Activated naive CD4-positive, alpha-beta T cell treated with anti-CD3 and anti-CD28 coated beads, Interleukin-2, amount 50 U/mL, for 24 hours (primary cell): ENCODE results near the gene AUTS2.

Experiments
- H3K27ac Mint-ChIP-seq: one replicate; pipeline ENCODE4 v1.8.0; 2021; ENCODE audit warnings: mild to moderate bottlenecking, mixed read lengths
- H3K27me3 Mint-ChIP-seq: one replicate; pipeline ENCODE4 v1.8.0; 2021; ENCODE audit warnings: mixed read lengths
- H3K36me3 Mint-ChIP-seq: one replicate; pipeline ENCODE4 v1.8.0; 2021; ENCODE audit warnings: mixed read lengths
- H3K4me1 Mint-ChIP-seq: one replicate; pipeline ENCODE4 v1.8.0; 2021; ENCODE audit warnings: mixed read lengths
- H3K4me3 Mint-ChIP-seq: one replicate; pipeline ENCODE4 v1.8.0; 2021; ENCODE audit warnings: mild to moderate bottlenecking, mixed read lengths
- H3K9me3 Mint-ChIP-seq: one replicate; pipeline ENCODE4 v1.8.0; 2021; ENCODE audit warnings: mixed read lengths

Gene AUTS2

DNA sequence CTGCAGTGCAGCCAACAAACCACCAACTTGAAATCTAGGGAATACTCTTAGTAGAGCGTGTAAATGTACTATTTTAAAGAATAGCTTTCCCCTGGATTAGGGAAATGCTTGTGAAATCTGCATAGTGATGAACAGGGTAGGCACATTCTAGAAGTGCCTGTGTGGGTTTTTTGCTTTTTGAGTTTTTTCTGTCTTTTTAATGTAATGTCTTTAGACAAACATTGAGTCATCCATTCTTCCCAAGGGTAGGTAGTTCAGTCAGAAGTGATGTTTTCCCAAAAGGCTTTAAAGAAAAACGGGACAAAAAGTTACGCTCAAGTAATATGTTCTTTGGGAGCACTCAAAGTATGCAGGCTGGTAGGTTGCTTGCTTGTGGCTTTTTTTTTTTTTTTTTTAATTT lies 130.0 kb downstream of the AUTS2 start:
- Mint-ChIP-seq H3K27ac (no peak overlapping the region), H3K4me3 (no peak overlapping the region), H3K9me3 (peaks cover 7% of the 10 kb centered on the region), H3K36me3 (no peaks in the 10 kb centered on the region), H3K27me3 (no peaks in the 10 kb centered on the region), H3K4me1 (no peaks in the 10 kb centered on the region)

DNA sequence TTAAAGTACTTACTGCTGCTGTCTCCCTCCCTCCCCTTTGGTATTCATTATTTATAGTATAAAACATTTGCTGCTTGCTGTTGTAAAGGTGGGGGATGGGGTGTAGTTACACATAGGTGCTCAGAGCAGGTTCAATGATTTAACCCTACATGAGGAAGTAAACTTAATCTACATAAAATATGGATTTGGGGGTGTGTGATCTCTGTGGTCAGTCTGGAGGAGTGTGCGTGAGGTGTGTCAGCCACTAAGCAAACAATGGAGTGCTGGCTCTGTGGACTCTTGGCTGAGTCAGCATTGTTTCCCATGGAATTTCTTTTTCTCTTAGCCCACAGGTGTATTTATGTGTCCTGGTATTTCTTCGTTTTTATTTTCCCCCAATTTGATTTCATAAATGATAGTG lies 133.9 kb downstream of the AUTS2 start:
- Mint-ChIP-seq H3K36me3 (no peaks in the 10 kb centered on the region), H3K27me3 (no peaks in the 10 kb centered on the region), H3K9me3 (no peaks in the 10 kb centered on the region), H3K4me3 (no peak overlapping the region), H3K4me1 (no peaks in the 10 kb centered on the region), H3K27ac (no peak overlapping the region)

DNA sequence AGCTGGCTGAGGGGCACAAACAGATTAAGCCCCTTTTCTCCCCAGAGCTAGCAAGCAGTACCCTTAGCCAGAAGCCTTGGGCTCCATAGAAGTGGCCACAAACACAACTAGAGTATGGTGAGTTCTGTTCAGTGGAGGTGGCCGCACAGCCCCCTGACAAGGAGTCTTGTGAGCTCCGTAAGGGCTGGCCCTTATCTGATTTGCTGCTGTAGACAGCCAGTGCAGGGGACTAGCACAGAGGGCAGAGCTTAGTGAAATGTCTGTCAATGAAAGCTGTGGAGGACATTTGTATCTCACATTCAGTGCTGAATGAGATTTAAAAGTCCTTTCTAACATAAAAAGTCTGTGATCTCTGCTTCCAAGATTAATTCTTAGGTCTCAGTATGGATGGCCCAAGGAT lies 137.3 kb downstream of the AUTS2 start:
- no peaks in the 10 kb centered on the region for H3K27me3 Mint-ChIP-seq
- no peaks in the 10 kb centered on the region for H3K36me3 Mint-ChIP-seq
- H3K4me1 Mint-ChIP-seq = no peaks in the 10 kb centered on the region
- H3K4me3 Mint-ChIP-seq = no peak overlapping the region
- H3K27ac Mint-ChIP-seq = no peak overlapping the region
- H3K9me3 Mint-ChIP-seq = no peaks in the 10 kb centered on the region

- no peaks in the 10 kb centered on the region for H3K9me3 Mint-ChIP-seq
- no peak overlapping the region for H3K27ac Mint-ChIP-seq
- no peak overlapping the region for H3K4me3 Mint-ChIP-seq
- H3K4me1 Mint-ChIP-seq = no peaks in the 10 kb centered on the region
- no peaks in the 10 kb centered on the region for H3K27me3 Mint-ChIP-seq
- H3K36me3 Mint-ChIP-seq = no peaks in the 10 kb centered on the region
Measured at GRCh38 chr7:69736126-69736810, 138.0 kb downstream of the AUTS2 start.

DNA sequence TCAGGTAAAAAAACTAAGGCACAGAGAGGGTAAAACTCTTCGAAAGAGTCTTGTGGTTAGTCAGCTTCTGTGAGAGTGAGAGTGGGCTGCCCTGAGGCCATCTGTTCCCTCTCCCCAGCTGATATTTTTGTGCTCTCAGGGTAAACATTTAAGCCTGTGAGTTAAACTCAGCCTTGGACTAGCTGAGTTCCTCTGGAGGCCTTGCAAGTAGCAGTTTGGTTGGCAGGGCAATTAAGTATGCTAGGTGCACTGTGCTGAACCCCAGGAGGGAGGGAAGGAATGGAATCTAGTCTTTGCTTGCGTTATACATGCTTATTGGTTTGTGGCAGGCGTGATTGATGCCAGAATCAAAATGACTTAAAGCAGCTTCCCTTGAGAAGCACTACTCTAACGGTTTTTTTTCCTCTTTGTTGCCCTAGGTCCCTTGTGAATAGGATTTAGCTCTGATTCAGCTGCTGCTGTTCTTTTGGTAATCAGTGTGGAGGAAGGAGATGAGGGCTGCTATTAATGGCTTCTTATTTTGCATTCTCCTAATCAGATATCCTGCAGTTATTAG lies 140.2 kb downstream of the AUTS2 start:
- H3K4me1 Mint-ChIP-seq = no peaks in the 10 kb centered on the region
- no peak overlapping the region for H3K4me3 Mint-ChIP-seq
- H3K27ac Mint-ChIP-seq = no peak overlapping the region
- H3K27me3 Mint-ChIP-seq = no peaks in the 10 kb centered on the region
- no peaks in the 10 kb centered on the region for H3K36me3 Mint-ChIP-seq
- H3K9me3 Mint-ChIP-seq = no peaks in the 10 kb centered on the region

DNA sequence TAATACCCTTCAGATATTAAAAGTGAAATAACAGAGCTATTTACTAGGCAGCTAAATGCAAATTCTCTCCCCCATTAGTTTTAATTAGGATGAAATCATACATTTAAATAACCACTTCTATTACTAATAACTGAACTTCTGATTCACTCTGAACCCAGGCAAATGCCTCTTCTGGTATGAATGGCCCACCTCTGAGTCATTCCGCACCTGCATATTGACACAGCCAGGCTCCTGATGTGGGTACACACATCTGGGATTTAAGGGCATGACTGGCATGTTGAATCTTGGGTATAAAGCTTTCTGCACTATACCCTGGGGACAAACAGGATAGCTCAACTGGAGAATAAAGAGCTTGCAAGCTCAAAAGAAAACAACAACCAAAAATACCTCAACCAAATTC lies 140.9 kb downstream of the AUTS2 start:
- H3K27me3 Mint-ChIP-seq = no peaks in the 10 kb centered on the region

GRCh38 chr7:69739931-69740431 lies 141.7 kb downstream of the AUTS2 start:
- H3K4me3 Mint-ChIP-seq = no peak overlapping the region
- H3K9me3 Mint-ChIP-seq = no peaks in the 10 kb centered on the region
- H3K27me3 Mint-ChIP-seq = no peaks in the 10 kb centered on the region
- no peak overlapping the region for H3K27ac Mint-ChIP-seq
- H3K4me1 Mint-ChIP-seq = no peaks in the 10 kb centered on the region
- no peaks in the 10 kb centered on the region for H3K36me3 Mint-ChIP-seq

More for the DNA sequence above, 140.9 kb downstream of the AUTS2 start:
- Mint-ChIP-seq H3K36me3 (no peaks in the 10 kb centered on the region), H3K9me3 (no peaks in the 10 kb centered on the region), H3K4me3 (no peak overlapping the region), H3K4me1 (no peaks in the 10 kb centered on the region), H3K27ac (no peak overlapping the region)

GRCh38 chr7:69742237-69742636 lies 144.0 kb downstream of the AUTS2 start:
- no peak overlapping the region for H3K4me3 Mint-ChIP-seq
- H3K27ac Mint-ChIP-seq = no peak overlapping the region
- H3K9me3 Mint-ChIP-seq = no peaks in the 10 kb centered on the region
- no peaks in the 10 kb centered on the region for H3K27me3 Mint-ChIP-seq
- no peaks in the 10 kb centered on the region for H3K36me3 Mint-ChIP-seq
- H3K4me1 Mint-ChIP-seq = no peaks in the 10 kb centered on the region

DNA sequence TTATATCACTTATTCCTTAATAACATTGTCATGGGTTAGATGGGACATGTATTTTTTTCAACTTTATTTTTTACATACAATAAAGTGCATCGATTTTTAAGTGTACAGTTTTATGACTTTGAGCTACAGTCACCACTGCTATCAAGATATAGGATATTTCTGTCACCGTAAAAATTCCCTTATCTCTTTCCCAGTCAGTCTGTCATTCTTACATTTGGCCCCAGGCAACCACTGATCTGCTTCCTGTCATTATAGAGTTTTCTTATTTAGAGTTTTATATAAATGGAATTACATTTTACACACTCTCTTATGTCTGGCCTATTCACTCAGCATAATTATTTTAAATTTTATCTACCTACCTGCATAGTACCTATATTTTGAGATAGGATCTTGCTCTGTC lies 145.2 kb downstream of the AUTS2 start:
- Mint-ChIP-seq H3K4me1 (no peaks in the 10 kb centered on the region), H3K9me3 (no peaks in the 10 kb centered on the region), H3K27me3 (no peaks in the 10 kb centered on the region), H3K27ac (no peak overlapping the region), H3K36me3 (no peaks in the 10 kb centered on the region), H3K4me3 (no peak overlapping the region)

DNA sequence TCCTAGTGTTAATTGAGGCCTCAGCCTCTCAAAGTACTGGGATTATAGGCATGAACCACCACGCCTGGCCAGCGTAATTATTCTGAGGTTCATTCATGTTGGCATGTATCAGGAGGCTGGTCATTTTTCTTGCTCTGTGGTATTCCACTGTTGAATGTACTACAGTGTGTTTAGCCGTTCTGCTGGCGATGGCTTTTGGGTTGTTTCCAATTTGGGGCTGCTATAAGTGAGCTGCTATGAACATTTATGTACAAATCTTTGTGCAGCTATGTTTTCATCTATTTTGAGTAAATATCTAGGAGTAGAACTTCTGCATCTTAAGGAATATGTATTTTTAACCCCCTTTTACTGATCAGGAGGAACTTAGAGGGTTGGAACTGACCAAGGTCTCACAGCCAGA lies 145.8 kb downstream of the AUTS2 start:
- Mint-ChIP-seq H3K36me3 (no peaks in the 10 kb centered on the region), H3K9me3 (no peaks in the 10 kb centered on the region), H3K4me1 (no peaks in the 10 kb centered on the region), H3K27me3 (no peaks in the 10 kb centered on the region), H3K27ac (no peak overlapping the region), H3K4me3 (no peak overlapping the region)

DNA sequence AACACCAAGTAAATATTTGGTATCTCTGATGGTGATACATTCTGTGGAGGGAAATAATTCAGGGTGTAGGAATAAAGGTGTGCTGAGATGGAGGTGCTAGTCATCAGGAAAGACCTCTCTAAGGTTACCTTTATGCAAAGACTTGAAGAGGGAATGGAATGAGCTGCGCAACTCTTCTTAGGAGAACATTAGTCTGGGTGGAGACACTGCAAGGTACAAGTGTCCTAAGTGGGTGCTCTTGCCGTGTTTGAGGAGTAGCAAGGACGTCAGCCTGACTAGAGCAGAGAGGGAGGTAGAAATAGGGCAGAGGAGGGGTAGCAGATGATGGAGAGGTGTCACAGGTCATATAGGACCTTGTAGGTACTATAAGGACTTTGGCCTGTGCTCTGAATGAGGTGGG lies 148.1 kb downstream of the AUTS2 start:
- Mint-ChIP-seq H3K36me3 (no peaks in the 10 kb centered on the region), H3K27ac (no peak overlapping the region), H3K9me3 (no peaks in the 10 kb centered on the region), H3K4me1 (no peaks in the 10 kb centered on the region), H3K27me3 (no peaks in the 10 kb centered on the region), H3K4me3 (no peak overlapping the region)

GRCh38 chr7:69747144-69747543 lies 148.9 kb downstream of the AUTS2 start:
- H3K36me3 Mint-ChIP-seq = no peaks in the 10 kb centered on the region
- H3K9me3 Mint-ChIP-seq = no peaks in the 10 kb centered on the region
- no peak overlapping the region for H3K4me3 Mint-ChIP-seq
- no peaks in the 10 kb centered on the region for H3K4me1 Mint-ChIP-seq
- no peak overlapping the region for H3K27ac Mint-ChIP-seq
- no peaks in the 10 kb centered on the region for H3K27me3 Mint-ChIP-seq

DNA sequence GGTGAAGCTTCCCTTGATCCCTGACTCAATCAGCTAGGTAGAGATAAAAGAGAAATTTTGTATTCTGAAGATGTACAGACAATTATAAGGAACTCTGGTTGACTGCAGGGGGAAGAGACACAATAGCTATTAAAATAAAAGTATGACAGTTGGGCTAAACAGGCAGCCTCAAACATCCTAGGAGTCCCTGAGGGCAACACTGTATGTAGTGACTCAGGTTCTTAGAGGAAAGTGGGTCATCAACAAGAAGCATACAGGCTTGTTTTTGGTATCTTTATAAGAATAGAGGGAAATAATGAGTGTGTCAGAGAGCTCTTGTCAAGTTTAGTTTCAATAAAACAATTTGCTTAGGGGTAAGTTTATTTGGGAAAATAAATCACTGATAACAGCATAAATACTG lies 150.3 kb downstream of the AUTS2 start:
- H3K27me3 Mint-ChIP-seq = no peaks in the 10 kb centered on the region
- no peak overlapping the region for H3K27ac Mint-ChIP-seq
- H3K4me3 Mint-ChIP-seq = no peak overlapping the region
- no peaks in the 10 kb centered on the region for H3K36me3 Mint-ChIP-seq
- H3K4me1 Mint-ChIP-seq = no peaks in the 10 kb centered on the region
- H3K9me3 Mint-ChIP-seq = no peaks in the 10 kb centered on the region

- no peaks in the 10 kb centered on the region for H3K36me3 Mint-ChIP-seq
- H3K9me3 Mint-ChIP-seq = no peaks in the 10 kb centered on the region
- H3K27me3 Mint-ChIP-seq = no peaks in the 10 kb centered on the region
- H3K4me1 Mint-ChIP-seq = no peaks in the 10 kb centered on the region
- H3K27ac Mint-ChIP-seq = no peak overlapping the region
- H3K4me3 Mint-ChIP-seq = no peak overlapping the region
Measured at GRCh38 chr7:69749372-69749979, 151.2 kb downstream of the AUTS2 start.

- Mint-ChIP-seq H3K36me3 (no peaks in the 10 kb centered on the region), H3K4me3 (no peak overlapping the region), H3K27me3 (no peaks in the 10 kb centered on the region), H3K4me1 (no peaks in the 10 kb centered on the region), H3K27ac (no peak overlapping the region), H3K9me3 (no peaks in the 10 kb centered on the region)
Measured at GRCh38 chr7:69749994-69750393, 151.7 kb downstream of the AUTS2 start.

- Mint-ChIP-seq H3K27ac (no peak overlapping the region), H3K27me3 (no peaks in the 10 kb centered on the region), H3K4me1 (no peaks in the 10 kb centered on the region), H3K9me3 (no peaks in the 10 kb centered on the region), H3K4me3 (no peak overlapping the region), H3K36me3 (no peaks in the 10 kb centered on the region)
Measured at GRCh38 chr7:69751026-69751425, 152.8 kb downstream of the AUTS2 start.
